HG03460 (cell line): ENCODE results near the gene DBX2.
"Not testable (repeated sequence)": the region's sequence is repeated elsewhere in the genome, so short reads cannot be mapped to it uniquely, and the experiment has no call there.

ENCODE experiments used
- ATAC-seq: cut with Tn5 transposase; IDR thresholded peaks from one replicate; pipeline ENCODE4 v1.9.1; 2021; ENCODE audit not compliant: unreplicated experiment

The DBX2 gene

GRCh38 chr12:45050751-45051571, at the start of gene DBX2:
DBX2 (minus strand) TSS chr12:45051099; CDS start chr12:45050927, 172 bp downstream.
- no peak for ATAC-seq

- ATAC-seq, result no peak
Measured at GRCh38 chr12:45098766-45099165, 47.9 kb upstream of the DBX2 start.

GRCh38 chr12:45095417-45095816, 44.5 kb upstream of the DBX2 start:
- ATAC-seq, result not testable (repeated sequence)

GRCh38 chr12:45093051-45093450, 42.2 kb upstream of the DBX2 start:
- ATAC-seq, result no peak

GRCh38 chr12:45089411-45090075, 38.6 kb upstream of the DBX2 start:
- ATAC-seq, result no peak

GRCh38 chr12:45088608-45089007, 37.7 kb upstream of the DBX2 start:
- ATAC-seq, result no peak

- not testable (repeated sequence) for ATAC-seq
Measured at GRCh38 chr12:45084248-45084647, 33.3 kb upstream of the DBX2 start.

- ATAC-seq, result no peak
Measured at GRCh38 chr12:45077251-45077650, 26.4 kb upstream of the DBX2 start.

GRCh38 chr12:45076417-45077026, 25.6 kb upstream of the DBX2 start:
- no peak for ATAC-seq

GRCh38 chr12:45075587-45076282, 24.8 kb upstream of the DBX2 start:
- ATAC-seq, result no peak

- ATAC-seq, result no peak
Measured at GRCh38 chr12:45065125-45065626, 14.3 kb upstream of the DBX2 start.

GRCh38 chr12:45060976-45061375, 10.1 kb upstream of the DBX2 start:
- no peak for ATAC-seq

GRCh38 chr12:45051572-45052125, 750 bp upstream of the DBX2 start:
- ATAC-seq, result no peak

- ATAC-seq, result no peak
Measured at GRCh38 chr12:45049912-45050750, 768 bp downstream of the DBX2 start.

GRCh38 chr12:45042599-45042998, 8.3 kb downstream of the DBX2 start:
- no peak for ATAC-seq

GRCh38 chr12:45040977-45041376, 9.9 kb downstream of the DBX2 start:
- no peak for ATAC-seq

- no peak for ATAC-seq
Measured at GRCh38 chr12:45039757-45040156, 11.1 kb downstream of the DBX2 start.

GRCh38 chr12:45034861-45035265, 16.0 kb downstream of the DBX2 start:
- ATAC-seq, result no peak

GRCh38 chr12:45017916-45018315, 33.0 kb downstream of the DBX2 start:
- ATAC-seq, result no peak

GRCh38 chr12:45014396-45014795, 36.5 kb downstream of the DBX2 start:
- no peak for ATAC-seq
